Mesenchymal stem cell (in vitro differentiated cells and primary cell): ENCODE measurements around the gene B3GNT9.

Source experiments
- DNase-seq: peaks from one replicate; pipeline ENCODE4 v3.0.0-alpha.2; 2013
- H2AFZ ChIP-seq: one replicate; pipeline ENCODE4 v1.6.1; 2013; ENCODE audit warnings: low read depth, mild to moderate bottlenecking, control low read depth, inconsistent platforms, low read length, moderate library complexity
- H2AK5ac ChIP-seq: 2 replicates; pipeline ENCODE4 v1.6.1; 2013; ENCODE audit warnings: low read length, moderate library complexity, mild to moderate bottlenecking, inconsistent platforms; ENCODE audit not compliant: severe bottlenecking
- H2BK120ac ChIP-seq: one replicate; pipeline ENCODE4 v1.6.1; 2013; ENCODE audit warnings: low read depth, mild to moderate bottlenecking, inconsistent platforms, low read length, moderate library complexity
- H2BK12ac ChIP-seq, 2 experiments: one replicate each; pipeline ENCODE4 v1.6.1; 2013; ENCODE audit warnings: inconsistent platforms in 2 of 2, low read length in 2 of 2, mild to moderate bottlenecking in 2 of 2, moderate library complexity in 2 of 2, control low read depth in 1 of 2
- H2BK15ac ChIP-seq: one replicate; pipeline ENCODE4 v1.6.1; 2013; ENCODE audit warnings: mild to moderate bottlenecking, low read depth, inconsistent platforms; ENCODE audit not compliant: poor library complexity, severe bottlenecking
- H2BK5ac ChIP-seq: 2 replicates; pipeline ENCODE4 v1.6.1; 2013; ENCODE audit warnings: low read depth, mild to moderate bottlenecking, low read length, control low read depth, inconsistent platforms; ENCODE audit not compliant: poor library complexity, severe bottlenecking
- H3K14ac ChIP-seq, 2 experiments: one replicate each; pipeline ENCODE4 v1.6.1; 2013; ENCODE audit warnings: inconsistent platforms in 2 of 2, low read length in 2 of 2, control low read depth in 1 of 2, mild to moderate bottlenecking in 1 of 2, moderate library complexity in 1 of 2
- H3K18ac ChIP-seq, 2 experiments: one replicate each; pipeline ENCODE4 v1.6.1; 2013; ENCODE audit warnings: inconsistent platforms in 2 of 2, low read length in 2 of 2, control low read depth in 1 of 2, low read depth in 1 of 2, mild to moderate bottlenecking in 1 of 2
- H3K23ac ChIP-seq, 2 experiments: one replicate each; pipeline ENCODE4 v1.6.1; 2013; ENCODE audit warnings: inconsistent platforms in 2 of 2, low read length in 2 of 2, mild to moderate bottlenecking in 2 of 2, moderate library complexity in 2 of 2, control low read depth in 1 of 2
- H3K27ac ChIP-seq: 2 replicates; pipeline ENCODE4 v1.5.1; 2013; ENCODE audit warnings: mild to moderate bottlenecking, moderate library complexity, low read length, control low read depth, inconsistent platforms; ENCODE audit not compliant: poor library complexity, severe bottlenecking
- H3K27me3 ChIP-seq, 2 experiments: 2 replicates each; pipeline versions ENCODE4 v1.6.1 to v1.7.0; 2013; ENCODE audit warnings: low read length in 2 of 2, mild to moderate bottlenecking in 2 of 2, moderate library complexity in 2 of 2, control low read depth in 1 of 2, inconsistent platforms in 1 of 2; ENCODE audit not compliant: control insufficient read depth in 1 of 2, insufficient read depth in 1 of 2
- H3K36me3 ChIP-seq, 2 experiments: 2 replicates each; pipeline versions ENCODE4 v1.6.1 to v1.7.0; 2013; ENCODE audit warnings: low read length in 2 of 2, control low read depth in 1 of 2, inconsistent platforms in 1 of 2, low read depth in 1 of 2, mild to moderate bottlenecking in 1 of 2; ENCODE audit not compliant: insufficient read depth in 2 of 2, control insufficient read depth in 1 of 2
- H3K4ac ChIP-seq, 2 experiments: one replicate each; pipeline ENCODE4 v1.6.1; 2013; ENCODE audit warnings: inconsistent platforms in 2 of 2, low read length in 2 of 2, mild to moderate bottlenecking in 2 of 2, moderate library complexity in 2 of 2, control low read depth in 1 of 2, low read depth in 1 of 2
- H3K4me1 ChIP-seq: 2 replicates; pipeline ENCODE4 v1.6.1; 2013; ENCODE audit warnings: low read depth, low read length, control low read depth; ENCODE audit not compliant: control insufficient read depth, insufficient read depth
- H3K4me2 ChIP-seq: 2 replicates; pipeline ENCODE4 v1.6.1; 2013; ENCODE audit warnings: low read length, mild to moderate bottlenecking, inconsistent platforms; ENCODE audit not compliant: poor library complexity, severe bottlenecking
- H3K4me3 ChIP-seq, 2 experiments: 2 replicates each; pipeline versions ENCODE4 v1.5.1 to v1.7.0; 2013; ENCODE audit warnings: low read length in 2 of 2, mild to moderate bottlenecking in 2 of 2, control low read depth in 1 of 2, low read depth in 1 of 2; ENCODE audit not compliant: insufficient read depth in 1 of 2
- H3K79me1 ChIP-seq: replicated peaks from 2 replicates; pipeline ENCODE4 v1.6.1; 2013; ENCODE audit warnings: mild to moderate bottlenecking, control low read depth, low read length, inconsistent platforms; ENCODE audit not compliant: poor library complexity, severe bottlenecking
- H3K9ac ChIP-seq: 2 replicates; pipeline ENCODE4 v1.7.0; 2013; ENCODE audit warnings: mild to moderate bottlenecking, low read length, moderate library complexity
- H3K9me3 ChIP-seq: 2 replicates; pipeline ENCODE4 v1.7.0; 2013; ENCODE audit warnings: mild to moderate bottlenecking, low read length; ENCODE audit not compliant: control insufficient read depth
- H4K8ac ChIP-seq: one replicate; pipeline ENCODE4 v1.6.1; 2013; ENCODE audit warnings: inconsistent platforms, mild to moderate bottlenecking, low read length, moderate library complexity
- H4K91ac ChIP-seq: one replicate; pipeline ENCODE4 v1.6.1; 2013; ENCODE audit warnings: mild to moderate bottlenecking, low read length, inconsistent platforms
- WGBS: methylation state at CpG from one replicate; pipeline ENCODE4 v1.1.7; 2013; ENCODE audit warnings: mixed read lengths; 5-methylcytosine and 5-hydroxymethylcytosine counted together

Gene B3GNT9

GRCh38 chr16:67141391-67141790, 9.4 kb downstream of the B3GNT9 start:
- no peaks in the 10 kb centered on the region for H3K9me3 ChIP-seq
- no peak overlapping the region for H3K4ac ChIP-seq
- no peak overlapping the region for H2BK15ac ChIP-seq
- no peak overlapping the region for H3K14ac ChIP-seq
- H3K36me3 ChIP-seq, result peaks cover 63 to 96% of the 10 kb centered on the region in 2 experiments
- H3K18ac ChIP-seq, result no peak overlapping the region
- H2BK5ac ChIP-seq, result no peak overlapping the region
- 98% methylated on average over 13 of the region's 13 CpGs for WGBS
- no peak for DNase-seq
- H3K9ac ChIP-seq, result no peak overlapping the region
- no peak overlapping the region for H3K4me3 ChIP-seq
- no peak overlapping the region for H2AFZ ChIP-seq
- no peak overlapping the region for H4K8ac ChIP-seq
- no peak overlapping the region for H3K27ac ChIP-seq
- no peaks in the 10 kb centered on the region for H3K27me3 ChIP-seq
- no peak overlapping the region for H2BK120ac ChIP-seq
- H4K91ac ChIP-seq, result no peak overlapping the region
- H3K4me2 ChIP-seq, result no peak overlapping the region
- no peaks in the 10 kb centered on the region for H3K79me1 ChIP-seq
- peaks cover 1% of the 10 kb centered on the region for H3K4me1 ChIP-seq
- no peak overlapping the region for H2BK12ac ChIP-seq
- no peak overlapping the region for H2AK5ac ChIP-seq
- H3K23ac ChIP-seq, result no peak overlapping the region

DNA sequence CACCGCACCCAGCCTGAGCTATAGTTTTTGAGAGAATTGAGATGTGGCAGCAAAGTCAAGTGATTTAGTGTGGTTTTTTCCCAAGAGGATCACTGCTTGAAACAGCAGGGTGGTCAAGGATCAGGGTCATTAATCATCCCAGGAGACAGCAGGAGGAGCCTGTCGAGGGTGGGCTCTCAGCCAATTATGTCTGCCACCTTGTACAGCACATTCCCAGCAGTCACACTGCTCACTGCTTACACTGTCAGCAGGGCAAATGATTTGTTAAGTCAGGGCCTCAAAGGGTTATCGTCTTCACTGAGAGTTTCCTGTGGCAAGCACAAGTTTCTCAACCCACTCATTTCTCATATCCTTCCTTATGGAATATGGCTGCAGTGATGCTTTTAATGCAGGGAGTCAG, 13.2 kb downstream of the B3GNT9 start:
- no peak overlapping the region for H3K4ac ChIP-seq
- H3K36me3 ChIP-seq, result peaks cover 55 to 92% of the 10 kb centered on the region in 2 experiments
- no peak overlapping the region for H4K91ac ChIP-seq
- peaks cover 1% of the 10 kb centered on the region for H3K79me1 ChIP-seq
- H3K23ac ChIP-seq, result no peak overlapping the region
- H3K9ac ChIP-seq, result no peak overlapping the region
- no peak for DNase-seq
- H3K18ac ChIP-seq, result no peak overlapping the region
- H2AK5ac ChIP-seq, result no peak overlapping the region
- no peak overlapping the region for H2BK5ac ChIP-seq
- H2BK120ac ChIP-seq, result no peak overlapping the region
- no peak overlapping the region for H4K8ac ChIP-seq
- no peak overlapping the region for H2AFZ ChIP-seq
- H2BK15ac ChIP-seq, result no peak overlapping the region
- no peaks in the 10 kb centered on the region for H3K9me3 ChIP-seq
- H3K4me3 ChIP-seq, result no peak overlapping the region
- 74% methylated on average over 2 of the region's 3 CpGs for WGBS
- no peak overlapping the region for H2BK12ac ChIP-seq
- no peak overlapping the region for H3K14ac ChIP-seq
- H3K27ac ChIP-seq, result no peak overlapping the region
- H3K4me1 ChIP-seq, result peaks cover 1% of the 10 kb centered on the region
- no peaks in the 10 kb centered on the region for H3K27me3 ChIP-seq
- H3K4me2 ChIP-seq, result no peak overlapping the region

DNA sequence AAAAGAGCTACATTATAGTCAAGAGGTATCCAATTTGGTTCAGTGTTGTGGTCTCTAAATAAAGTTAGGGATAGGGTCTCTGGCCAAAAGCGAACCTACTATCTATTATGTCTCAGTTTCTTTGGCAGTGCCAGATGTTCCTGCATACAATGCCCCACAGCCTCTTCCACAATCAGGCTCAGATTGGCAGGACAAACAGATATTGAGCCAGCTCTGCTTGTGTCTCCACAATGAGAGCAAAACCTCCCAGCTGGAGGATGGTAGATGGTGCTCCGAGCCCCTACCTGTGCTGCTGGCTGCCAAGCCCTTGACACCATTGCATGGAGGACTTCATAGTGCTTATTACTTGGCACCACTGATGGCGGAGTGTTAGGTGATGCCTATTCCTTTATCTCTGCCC, 21.4 kb downstream of the B3GNT9 start:
- Histone ChIP-seq H3K18ac (no peak overlapping the region), H3K36me3 (peaks cover 35 to 77% of the 10 kb centered on the region in 2 experiments), H2AFZ (no peak overlapping the region), H3K4me1 (peaks cover 2% of the 10 kb centered on the region), H2AK5ac (no peak overlapping the region), H2BK15ac (no peak overlapping the region), H3K9ac (no peak overlapping the region), H3K27ac (no peak overlapping the region), H2BK5ac (no peak overlapping the region), H3K4me2 (no peak overlapping the region), H3K4me3 (no peak overlapping the region), H2BK120ac (no peak overlapping the region), H3K4ac (no peak overlapping the region), H4K8ac (no peak overlapping the region), H2BK12ac (no peak overlapping the region), H3K79me1 (peaks cover 9% of the 10 kb centered on the region), H3K14ac (no peak overlapping the region), H3K23ac (no peak overlapping the region), H4K91ac (no peak overlapping the region), H3K9me3 (no peaks in the 10 kb centered on the region), H3K27me3 (no peaks in the 10 kb centered on the region)
- 100% methylated on average over 3 of the region's 3 CpGs for WGBS
- no peak for DNase-seq

DNA sequence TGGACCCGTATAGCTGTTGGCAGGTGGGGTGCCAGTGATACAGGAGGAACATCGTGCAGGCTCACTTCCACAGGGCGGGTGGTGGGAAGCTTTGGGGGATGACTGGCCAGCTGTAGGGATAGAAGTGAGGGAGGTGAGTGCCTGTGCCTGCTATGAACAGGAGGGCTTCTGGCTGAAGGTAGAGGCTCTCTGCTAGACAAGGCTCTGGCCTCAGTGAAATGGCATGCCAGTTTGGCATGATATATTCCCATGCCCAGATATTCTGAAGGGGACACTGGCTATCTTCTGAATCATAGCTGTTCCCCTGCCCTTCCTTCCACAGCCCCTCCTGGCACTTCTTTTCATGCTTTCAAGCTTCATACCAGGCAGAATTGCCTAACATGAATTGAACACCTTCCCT, 21.9 kb downstream of the B3GNT9 start:
- H3K4me3 ChIP-seq, result no peak overlapping the region
- no peak overlapping the region for H2BK120ac ChIP-seq
- no peak overlapping the region for H2BK5ac ChIP-seq
- H2BK15ac ChIP-seq, result no peak overlapping the region
- H3K9ac ChIP-seq, result no peak overlapping the region
- no peaks in the 10 kb centered on the region for H3K9me3 ChIP-seq
- H4K8ac ChIP-seq, result no peak overlapping the region
- H2BK12ac ChIP-seq, result no peak overlapping the region
- H3K36me3 ChIP-seq, result peaks cover 30 to 77% of the 10 kb centered on the region in 2 experiments
- H3K27me3 ChIP-seq, result no peaks in the 10 kb centered on the region
- H3K4ac ChIP-seq, result no peak overlapping the region
- H4K91ac ChIP-seq, result no peak overlapping the region
- peaks cover 2% of the 10 kb centered on the region for H3K4me1 ChIP-seq
- H3K14ac ChIP-seq, result no peak overlapping the region
- no peak overlapping the region for H2AFZ ChIP-seq
- no peak overlapping the region for H3K18ac ChIP-seq
- no peak for DNase-seq
- H3K79me1 ChIP-seq, result peaks cover 10% of the 10 kb centered on the region
- H2AK5ac ChIP-seq, result no peak overlapping the region
- H3K27ac ChIP-seq, result no peak overlapping the region
- WGBS, result 97% methylated on average over 3 of the region's 3 CpGs
- no peak overlapping the region for H3K23ac ChIP-seq
- no peak overlapping the region for H3K4me2 ChIP-seq
